Measurements from ENCODE around the gene PSMC1. TPM values are rescaled to one million over a fixed set of nuclear protein-coding genes. Genes with fewer than 3 reads are reported as not detected.

The PSMC1 gene
- total and polyA plus RNA-seq, 2 of the 4 experiments (the other 2 are of a cell fraction) = 181 to 194 TPM

- CTCF ChIA-PET = interaction anchor here (1.4 kb wide), 1 partner anchor 16 kb away, joined by 3 read pairs; no protein-coding TSS in a partner anchor
- no peak overlapping the region for H3K9ac ChIP-seq (ENCODE audit: low read depth, low read length)
- intact Hi-C loops (cut with micrococcal nuclease) = no loop called here
Measured at GRCh38 chr14:90317286-90317685, 60.9 kb downstream of the PSMC1 start.

More at GRCh38 chr14:90317286-90317685, 60.9 kb downstream of the PSMC1 start:
- TF ChIP-seq CEBPB (IDR thresholded peaks at IDR 0.05; ENCODE audit: low read depth, low read length) (no peak), CHD1 (IDR thresholded peaks at IDR 0.05; ENCODE audit: low read depth, low read length) (no peak), RFX5 (IDR thresholded peaks at IDR 0.05; ENCODE audit: low read depth, low read length) (no peak), BHLHE40 (IDR thresholded peaks at IDR 0.05; ENCODE audit: low read depth, low read length) (no peak), ELK1 (IDR thresholded peaks at IDR 0.05; ENCODE audit: borderline replicate concordance, low read depth, low read length) (no peak), POLR2A (IDR thresholded peaks at IDR 0.05; ENCODE audit: low read depth, low read length) (no peak), RCOR1 (IDR thresholded peaks at IDR 0.05; ENCODE audit: insufficient replicate concordance, low read length) (no peak), MXI1 (IDR thresholded peaks at IDR 0.05; ENCODE audit: borderline replicate concordance, low read depth, low read length) (no peak)
- Histone ChIP-seq H2BK20ac (ENCODE audit: low read depth, low read length) (no peak overlapping the region), H3K79me1 (ENCODE audit: low read depth in 1 of 2, low read length in 2 of 2) (peaks cover 9 to 15% of the 10 kb centered on the region in 2 experiments), H2AK9ac (replicated peaks; ENCODE audit: low read depth, low read length, poor library complexity) (no peak overlapping the region), H3K9me1 (ENCODE audit: insufficient read depth, low read length) (no peaks in the 10 kb centered on the region), H3K27ac (ENCODE audit: insufficient read depth, low read length) (no peak overlapping the region), H4K20me1 (ENCODE audit: insufficient read depth, low read length) (no peaks in the 10 kb centered on the region; the same call in 1 of the 2 replicates), H4K8ac (ENCODE audit: low read depth in 2 of 2, low read length in 2 of 2) (no peak overlapping the region), H2BK5ac (ENCODE audit: low read depth, low read length, poor library complexity, severe bottlenecking) (no peak overlapping the region), H3K14ac (replicated peaks; ENCODE audit: low read depth, low read length) (no peak overlapping the region), H3K18ac (ENCODE audit: low read depth, low read length) (no peak overlapping the region), H3K4me3 (ENCODE audit: insufficient read depth, low read depth, low read length) (no peak overlapping the region), H3K9me3 (ENCODE audit: control insufficient read depth, insufficient read depth, low read length) (no peaks in the 10 kb centered on the region), H3K23ac (ENCODE audit: low read depth, low read length) (no peak overlapping the region), H3K56ac (ENCODE audit: extremely low read depth, insufficient read depth, low read length) (no peak overlapping the region), H3K4ac (ENCODE audit: low read depth, low read length) (no peak overlapping the region), H2BK120ac (ENCODE audit: low read depth, low read length) (no peak overlapping the region), H3K4me1 (ENCODE audit: control insufficient read depth, insufficient read depth, low read length) (no peaks in the 10 kb centered on the region), H2BK15ac (ENCODE audit: low read depth, low read length) (no peak overlapping the region), H3K4me2 (ENCODE audit: low read depth, low read length) (no peak overlapping the region), H3K27me3 (ENCODE audit: control insufficient read depth, insufficient read depth, low read length) (no peaks in the 10 kb centered on the region), H2AK5ac (ENCODE audit: low read depth, low read length) (no peak overlapping the region), H4K91ac (ENCODE audit: insufficient read depth, low read depth, low read length) (no peak overlapping the region), H4K5ac (ENCODE audit: low read depth, low read length) (no peak overlapping the region), H2AFZ (replicated peaks; ENCODE audit: low read length, poor library complexity) (no peak overlapping the region), H3K36me3 (ENCODE audit: control insufficient read depth, insufficient read depth, low read length) (peaks cover 10% of the 10 kb centered on the region)
- DNase-seq = no peak
- dilution Hi-C loops (cut with HindIII; ENCODE audit: low sequenced_read_pairs, unreplicated experiment) = no loop called here
- no peak for ATAC-seq (ENCODE audit: low read depth)
- in situ Hi-C loops (cut with MboI; ENCODE audit: low sequenced_read_pairs) = no loop called here
- WGBS, 2 experiments (ENCODE audit: extremely low coverage in 2 of 2, insufficient read length in 1 of 2) = no CpG with 5 or more reads among the region's 2 CpGs
- BruUV-seq (replicated peaks) = no TSS peak
- POLR2A ChIA-PET (ENCODE audit: unreplicated experiment) = no interaction called here

Data from IMR-90 (cell line).